Suprapubic skin (tissue), 4 donors: ENCODE measurements around the gene ATP2A2. TPM values are rescaled to one million over a fixed set of nuclear protein-coding genes. Genes with fewer than 3 reads are reported as not detected.

Source experiments
- DNase-seq, 2 donors: peaks; one replicate each; pipeline ENCODE4 v3.0.0-alpha.2; 2019; ENCODE audit warnings: low spot score in 2 of 2
- H3K27ac ChIP-seq: fragments of 200-600 bp; sonication (generic); one replicate; pipeline ENCODE4 v1.5.1; 2019
- H3K27me3 ChIP-seq: fragments of 200-600 bp; sonication (generic); one replicate; pipeline ENCODE4 v1.5.1; 2019
- H3K36me3 ChIP-seq: fragments of 200-600 bp; sonication (generic); one replicate; pipeline ENCODE4 v1.5.1; 2019
- H3K4me1 ChIP-seq: fragments of 200-600 bp; sonication (generic); one replicate; pipeline ENCODE4 v1.5.1; 2019
- H3K4me3 ChIP-seq: fragments of 200-600 bp; sonication (generic); one replicate; pipeline ENCODE4 v1.5.1; 2019; ENCODE audit warnings: mild to moderate bottlenecking
- H3K9me3 ChIP-seq: fragments of 200-600 bp; sonication (generic); one replicate; pipeline ENCODE4 v1.5.1; 2019
- CTCF ChIP-seq, 2 donors: fragments of 200-600 bp in 1 of 2; fragments of 450-650 bp in 1 of 2; sonication (generic) in 1 of 2; IDR thresholded peaks; one replicate each; pipeline ENCODE4 v1.5.1; 2016 to 2019; ENCODE audit warnings: antibody characterized with exemption in 2 of 2, mild to moderate bottlenecking in 1 of 2, moderate library complexity in 1 of 2
- EP300 ChIP-seq: sonication (generic); formaldehyde crosslinking; IDR thresholded peaks from one replicate; pipeline ENCODE4 v1.6.1; 2017; ENCODE audit warnings: antibody characterized with exemption
- POLR2A ChIP-seq, 2 donors: fragments of 450-650 bp; IDR thresholded peaks; one replicate each; pipeline ENCODE4 v1.6.1; 2017; ENCODE audit warnings: antibody characterized with exemption in 2 of 2, mild to moderate bottlenecking in 2 of 2, moderate library complexity in 2 of 2
- POLR2AphosphoS5 ChIP-seq, 3 donors: sonication (generic); formaldehyde crosslinking; IDR thresholded peaks; one replicate each; pipeline ENCODE4 v1.6.1; 2017; ENCODE audit warnings: antibody characterized with exemption in 3 of 3
- WGBS: methylation state at CpG from one replicate; pipeline ENCODE4 v1.1.5; 2018; 5-methylcytosine and 5-hydroxymethylcytosine counted together
- total RNA-seq, 4 donors: library from RNA; depleted of rRNA; stranded (reverse); fragments of >200 nt; gene quantifications; one replicate each; pipeline ENCODE4 v1.1.0, GENCODE V29; 2016

The ATP2A2 gene
- total RNA-seq, 4 donors from 2014 or later = 95.9 to 138 (median 118) TPM

- H3K27ac ChIP-seq = no peak overlapping the region
- no peaks in the 10 kb centered on the region for H3K27me3 ChIP-seq
- TF ChIP-seq POLR2A (IDR thresholded peaks at IDR 0.05) = no peak
- no peak for TF ChIP-seq CTCF (IDR thresholded peaks at IDR 0.05)
- no peak for TF ChIP-seq POLR2AphosphoS5 (IDR thresholded peaks at IDR 0.05)
- no peak for TF ChIP-seq EP300
- no peaks in the 10 kb centered on the region for H3K36me3 ChIP-seq
- DNase-seq = no peak
- H3K9me3 ChIP-seq = no peaks in the 10 kb centered on the region
- H3K4me3 ChIP-seq = no peak overlapping the region
- 95% methylated on average over 5 of the region's 5 CpGs for WGBS
- peaks cover 23% of the 10 kb centered on the region for H3K4me1 ChIP-seq
These were observed 37.8 kb upstream of the ATP2A2 start for GRCh38 chr12:110243227-110243626.

- Histone ChIP-seq H3K27me3 (no peaks in the 10 kb centered on the region), H3K4me3 (no peak overlapping the region), H3K36me3 (no peaks in the 10 kb centered on the region), H3K4me1 (peaks cover 33% of the 10 kb centered on the region), H3K9me3 (no peaks in the 10 kb centered on the region), H3K27ac (no peak overlapping the region)
- 89% methylated on average over 12 of the region's 12 CpGs for WGBS
- no peak for DNase-seq
- TF ChIP-seq POLR2AphosphoS5 (IDR thresholded peaks at IDR 0.05) (no peak), EP300 (no peak), POLR2A (IDR thresholded peaks at IDR 0.05) (no peak), CTCF (IDR thresholded peaks at IDR 0.05) (no peak)
These were observed 36.7 kb upstream of the ATP2A2 start for GRCh38 chr12:110244372-110244771.

GRCh38 chr12:110244829-110245228, 36.2 kb upstream of the ATP2A2 start:
- H3K4me3 ChIP-seq = no peak overlapping the region
- peaks cover 38% of the 10 kb centered on the region for H3K4me1 ChIP-seq
- H3K9me3 ChIP-seq = no peaks in the 10 kb centered on the region
- H3K36me3 ChIP-seq = no peaks in the 10 kb centered on the region
- 60% methylated on average over 8 of the region's 8 CpGs for WGBS
- TF ChIP-seq EP300 (no peak), POLR2AphosphoS5 (IDR thresholded peaks at IDR 0.05) (no peak), CTCF (IDR thresholded peaks at IDR 0.05) (no peak), POLR2A (IDR thresholded peaks at IDR 0.05) (no peak)
- no peaks in the 10 kb centered on the region for H3K27me3 ChIP-seq
- no peak overlapping the region for H3K27ac ChIP-seq
- DNase-seq = no peak

- no peak for DNase-seq
- Histone ChIP-seq H3K27me3 (no peaks in the 10 kb centered on the region), H3K4me3 (no peak overlapping the region), H3K9me3 (no peaks in the 10 kb centered on the region), H3K36me3 (no peaks in the 10 kb centered on the region), H3K4me1 (peaks cover 43% of the 10 kb centered on the region), H3K27ac (no peak overlapping the region)
- 77% methylated on average over 3 of the region's 3 CpGs for WGBS
- no peak for TF ChIP-seq EP300
- TF ChIP-seq POLR2A (IDR thresholded peaks at IDR 0.05) = no peak
- TF ChIP-seq CTCF (IDR thresholded peaks at IDR 0.05) = no peak
- TF ChIP-seq POLR2AphosphoS5 (IDR thresholded peaks at IDR 0.05) = no peak
These were observed 35.7 kb upstream of the ATP2A2 start for GRCh38 chr12:110245369-110245772.

- 67% methylated on average over 4 of the region's 4 CpGs for WGBS
- no peaks in the 10 kb centered on the region for H3K27me3 ChIP-seq
- H3K9me3 ChIP-seq = no peaks in the 10 kb centered on the region
- no peaks in the 10 kb centered on the region for H3K36me3 ChIP-seq
- DNase-seq = no peak
- H3K4me1 ChIP-seq = peaks cover 45% of the 10 kb centered on the region
- H3K27ac ChIP-seq = peak overlapping the region; percentile 88
- no peak overlapping the region for H3K4me3 ChIP-seq
- TF ChIP-seq CTCF (IDR thresholded peaks at IDR 0.05) = no peak
These were observed 34.3 kb upstream of the ATP2A2 start for GRCh38 chr12:110246636-110247339.
